Activated CD4-positive, alpha-beta memory T cell treated with anti-CD3 and anti-CD28 coated beads, Interleukin-2, amount 10 ng/mL, durations not matched to agents 7 days and 5 days (primary cell): ENCODE data around the gene SEMA3G. TPM values are rescaled to one million over a fixed set of nuclear protein-coding genes. Genes with fewer than 3 reads are reported as not detected.

Experiments
- CTCF ChIA-PET: fragments of 350-600 bp; sonication (Branson Sonifier 250); formaldehyde crosslinking; loops from one replicate; lab custom pipeline; 2021; ENCODE audit warnings: antibody characterized with exemption, inconsistent platforms; lab: Charles Lee
- POLR2A ChIA-PET: fragments of 350-600 bp; sonication (Branson Sonifier 250); formaldehyde crosslinking; loops from one replicate; lab custom pipeline; 2021; ENCODE audit warnings: antibody characterized with exemption; lab: Charles Lee
- DNase-seq: peaks from one replicate; pipeline ENCODE4 v3.0.0-alpha.2; 2020
- H3K27ac Mint-ChIP-seq: one replicate; pipeline ENCODE4 v1.8.0; 2021; ENCODE audit warnings: mild to moderate bottlenecking, mixed read lengths
- H3K27me3 Mint-ChIP-seq: one replicate; pipeline ENCODE4 v1.8.0; 2021; ENCODE audit warnings: mixed read lengths
- H3K36me3 Mint-ChIP-seq: one replicate; pipeline ENCODE4 v1.8.0; 2021; ENCODE audit warnings: low read depth, mixed read lengths
- H3K4me1 Mint-ChIP-seq: one replicate; pipeline ENCODE4 v1.8.0; 2021; ENCODE audit warnings: mixed read lengths
- H3K4me3 Mint-ChIP-seq: one replicate; pipeline ENCODE4 v1.8.0; 2021; ENCODE audit warnings: mild to moderate bottlenecking, mixed read lengths
- H3K9me3 Mint-ChIP-seq: one replicate; pipeline ENCODE4 v1.8.0; 2021; ENCODE audit warnings: mixed read lengths
- total RNA-seq, 2 experiments: library from RNA; stranded (reverse); gene quantifications; one replicate each; pipeline ENCODE4 v1.2.3, GENCODE V29; 2021

Gene SEMA3G
- total RNA-seq, 2 experiments from 2014 or later = 0.18 to 0.20 TPM

GRCh38 chr3:52399593-52399992 is 45.3 kb downstream of the SEMA3G start:
- H3K4me3 Mint-ChIP-seq = no peak overlapping the region
- ChIA-PET CTCF (no interaction called here), POLR2A (no interaction called here)
- H3K4me1 Mint-ChIP-seq = no peaks in the 10 kb centered on the region
- H3K9me3 Mint-ChIP-seq = no peaks in the 10 kb centered on the region
- DNase-seq = no peak
- H3K27ac Mint-ChIP-seq = no peak overlapping the region
- H3K36me3 Mint-ChIP-seq = peaks cover 32% of the 10 kb centered on the region
- H3K27me3 Mint-ChIP-seq = no peaks in the 10 kb centered on the region

- Mint-ChIP-seq H3K27ac (no peak overlapping the region), H3K9me3 (no peaks in the 10 kb centered on the region), H3K4me3 (no peak overlapping the region), H3K4me1 (no peaks in the 10 kb centered on the region), H3K36me3 (peaks cover 28% of the 10 kb centered on the region), H3K27me3 (no peaks in the 10 kb centered on the region)
- ChIA-PET POLR2A (interaction anchor here (0.9 to 4.6 kb wide), 2 partner anchors 7 to 49 kb away, joined by 3 to 13 read pairs; no protein-coding TSS in a partner anchor), CTCF (interaction anchor here (0.9 to 1.1 kb wide), 2 partner anchors 11 to 13 kb away, joined by 3 to 4 read pairs; no protein-coding TSS in a partner anchor)
- no peak for DNase-seq
Measured at GRCh38 chr3:52399131-52399530, 45.8 kb downstream of the SEMA3G start.

- H3K27me3 Mint-ChIP-seq = no peaks in the 10 kb centered on the region
- no peaks in the 10 kb centered on the region for H3K9me3 Mint-ChIP-seq
- ChIA-PET CTCF (interaction anchor here (0.9 to 1.1 kb wide), 2 partner anchors 11 to 14 kb away, joined by 3 to 4 read pairs; no protein-coding TSS in a partner anchor), POLR2A (interaction anchor here (0.9 to 4.6 kb wide), 2 partner anchors 7 to 50 kb away, joined by 3 to 13 read pairs; no protein-coding TSS in a partner anchor)
- H3K36me3 Mint-ChIP-seq = peaks cover 24% of the 10 kb centered on the region
- no peak overlapping the region for H3K27ac Mint-ChIP-seq
- no peaks in the 10 kb centered on the region for H3K4me1 Mint-ChIP-seq
- no peak for DNase-seq
- no peak overlapping the region for H3K4me3 Mint-ChIP-seq
Measured at GRCh38 chr3:52398670-52399081, 46.2 kb downstream of the SEMA3G start.

DNA sequence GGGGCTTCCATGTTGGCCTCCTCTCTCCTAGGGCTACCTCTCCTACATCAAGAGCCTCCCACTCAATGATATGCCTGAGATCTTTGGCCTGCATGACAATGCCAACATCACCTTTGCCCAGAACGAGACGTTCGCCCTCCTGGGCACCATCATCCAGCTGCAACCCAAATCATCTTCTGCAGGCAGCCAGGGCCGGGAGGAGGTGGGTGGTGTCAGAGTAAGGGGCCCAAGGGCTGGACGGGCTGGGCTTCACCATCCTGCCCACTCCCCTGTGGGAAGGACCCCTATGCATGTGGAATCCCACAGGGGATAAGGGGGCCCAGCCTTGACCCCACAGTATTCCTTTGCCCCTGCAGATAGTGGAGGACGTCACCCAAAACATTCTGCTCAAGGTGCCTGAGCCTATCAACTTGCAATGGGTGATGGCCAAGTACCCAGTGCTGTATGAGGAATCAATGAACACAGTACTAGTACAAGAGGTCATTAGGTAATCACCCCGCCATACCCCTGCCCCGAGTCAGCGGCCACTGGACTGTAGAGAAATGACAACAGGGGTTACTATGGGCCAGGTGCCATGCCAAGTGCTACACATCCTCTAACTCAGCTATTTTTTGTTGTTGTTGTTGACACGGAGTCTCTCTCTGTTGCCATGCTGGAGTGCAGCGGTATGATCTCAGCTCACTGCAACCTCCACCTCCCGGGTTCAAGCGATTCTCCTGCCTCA is 47.1 kb downstream of the SEMA3G start:
- peaks cover 22% of the 10 kb centered on the region for H3K36me3 Mint-ChIP-seq
- no peak for DNase-seq
- H3K9me3 Mint-ChIP-seq = no peaks in the 10 kb centered on the region
- H3K4me1 Mint-ChIP-seq = no peaks in the 10 kb centered on the region
- H3K27me3 Mint-ChIP-seq = no peaks in the 10 kb centered on the region
- no peak overlapping the region for H3K27ac Mint-ChIP-seq
- POLR2A ChIA-PET = interaction anchor here (0.9 to 4.6 kb wide), 3 partner anchors 8 to 50 kb away, joined by 3 to 13 read pairs (median 3); no protein-coding TSS in a partner anchor
- H3K4me3 Mint-ChIP-seq = no peak overlapping the region
- CTCF ChIA-PET = interaction anchor here (0.9 to 1.1 kb wide), 2 partner anchors 10 to 15 kb away, joined by 3 to 4 read pairs; no protein-coding TSS in a partner anchor

GRCh38 chr3:52396907-52397591 is 47.9 kb downstream of the SEMA3G start:
- ChIA-PET CTCF (no interaction called here), POLR2A (interaction anchor here (1.5 to 4.6 kb wide), 2 partner anchors 9 to 11 kb away, joined by 3 to 13 read pairs; no protein-coding TSS in a partner anchor)
- Mint-ChIP-seq H3K27ac (no peak overlapping the region), H3K4me3 (no peak overlapping the region), H3K9me3 (no peaks in the 10 kb centered on the region), H3K36me3 (peaks cover 16% of the 10 kb centered on the region), H3K27me3 (no peaks in the 10 kb centered on the region), H3K4me1 (no peaks in the 10 kb centered on the region)
- no peak for DNase-seq

DNA sequence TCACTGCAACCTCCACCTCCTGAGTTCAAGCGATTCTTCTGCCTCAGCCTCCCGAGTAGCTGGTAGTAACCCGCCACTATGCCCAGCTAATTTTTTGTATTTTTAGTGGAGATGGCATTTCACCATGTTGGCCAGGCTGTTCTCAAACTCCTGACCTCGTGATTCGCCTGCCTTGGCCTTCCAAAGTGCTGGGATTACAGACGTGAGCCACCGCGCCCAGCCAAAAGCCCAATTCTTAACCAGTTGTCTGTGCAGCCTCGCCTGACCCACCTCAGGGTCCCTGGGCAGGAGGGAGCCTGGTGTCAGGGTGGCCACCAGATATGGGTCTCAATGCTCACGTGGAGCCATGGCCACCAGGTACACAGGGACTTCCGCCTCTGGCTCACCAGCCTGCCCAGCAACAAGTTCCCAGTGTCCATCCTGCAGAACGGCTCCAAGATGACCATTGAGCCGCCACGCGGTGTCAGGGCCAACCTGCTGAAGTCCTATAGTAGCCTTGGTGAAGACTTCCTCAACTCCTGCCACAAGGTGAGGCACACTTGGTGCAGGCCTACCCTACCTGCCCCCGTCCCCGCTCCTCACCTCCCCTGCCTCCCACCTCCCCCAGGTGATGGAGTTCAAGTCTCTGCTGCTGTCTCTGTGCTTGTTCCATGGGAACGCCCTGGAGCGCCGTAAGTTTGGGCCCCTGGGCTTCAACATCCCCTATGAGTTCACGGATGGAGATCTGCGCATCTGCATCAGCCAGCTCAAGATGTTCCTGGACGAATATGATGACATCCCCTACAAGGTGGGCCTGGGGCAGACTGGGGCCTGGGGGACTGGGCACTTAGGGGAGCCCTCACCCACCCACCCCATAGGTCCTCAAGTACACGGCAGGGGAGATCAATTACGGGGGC is 48.6 kb downstream of the SEMA3G start:
- POLR2A ChIA-PET = interaction anchor here (1.1 to 4.6 kb wide), 3 partner anchors 8 to 12 kb away, joined by 3 to 13 read pairs (median 3); no protein-coding TSS in a partner anchor
- Mint-ChIP-seq H3K27me3 (no peaks in the 10 kb centered on the region), H3K27ac (no peak overlapping the region), H3K4me1 (no peaks in the 10 kb centered on the region), H3K9me3 (no peaks in the 10 kb centered on the region), H3K36me3 (peaks cover 18% of the 10 kb centered on the region), H3K4me3 (no peak overlapping the region)
- CTCF ChIA-PET = interaction anchor here (1.3 kb wide), 1 partner anchor 176 kb away, joined by 3 read pairs; no protein-coding TSS in a partner anchor
- DNase-seq = no peak

GRCh38 chr3:52395503-52395865 is 49.4 kb downstream of the SEMA3G start:
- ChIA-PET POLR2A (interaction anchor here (1.1 to 4.6 kb wide), 2 partner anchors 8 to 10 kb away, joined by 3 to 13 read pairs; no protein-coding TSS in a partner anchor), CTCF (interaction anchor here (1.3 kb wide), 1 partner anchor 175 kb away, joined by 3 read pairs; no protein-coding TSS in a partner anchor)
- H3K4me3 Mint-ChIP-seq = no peak overlapping the region
- no peaks in the 10 kb centered on the region for H3K4me1 Mint-ChIP-seq
- peaks cover 12% of the 10 kb centered on the region for H3K36me3 Mint-ChIP-seq
- no peaks in the 10 kb centered on the region for H3K27me3 Mint-ChIP-seq
- DNase-seq = no peak
- no peak overlapping the region for H3K27ac Mint-ChIP-seq
- no peaks in the 10 kb centered on the region for H3K9me3 Mint-ChIP-seq

DNA sequence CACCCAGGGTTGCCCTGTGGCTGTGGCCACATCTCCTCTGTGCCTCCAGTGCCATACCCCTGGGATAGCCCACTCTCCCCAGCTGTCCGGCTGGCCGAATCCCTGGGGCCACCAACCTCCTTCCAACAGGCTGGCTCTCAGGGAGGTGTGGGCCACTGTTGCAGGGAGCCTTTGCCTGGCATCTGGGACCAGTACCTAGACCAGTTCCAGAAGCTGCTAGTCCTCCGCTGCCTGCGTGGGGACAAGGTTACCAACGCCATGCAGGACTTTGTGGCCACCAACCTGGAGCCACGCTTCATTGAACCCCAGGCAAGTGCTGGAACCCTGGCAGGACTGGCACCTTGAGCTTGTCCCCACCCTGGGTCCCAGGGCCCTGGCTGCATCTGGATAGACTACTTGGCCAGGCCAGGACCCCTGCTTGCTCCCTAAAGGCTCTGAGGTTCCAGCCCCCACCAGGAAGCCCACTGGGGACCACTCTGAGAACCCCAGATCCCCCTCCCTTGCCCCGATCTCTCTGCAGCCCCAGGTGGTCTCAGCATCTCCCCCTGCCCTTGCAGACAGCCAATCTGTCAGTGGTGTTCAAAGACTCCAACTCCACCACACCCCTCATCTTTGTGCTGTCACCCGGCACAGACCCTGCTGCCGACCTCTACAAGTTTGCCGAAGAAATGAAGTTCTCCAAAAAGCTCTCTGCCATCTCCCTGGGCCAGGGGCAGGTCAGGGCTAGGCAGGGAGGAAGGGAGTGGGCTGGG is 50.0 kb downstream of the SEMA3G start:
- H3K9me3 Mint-ChIP-seq = no peaks in the 10 kb centered on the region
- ChIA-PET CTCF (interaction anchor here (1.3 kb wide), 1 partner anchor 174 kb away, joined by 3 read pairs; no protein-coding TSS in a partner anchor), POLR2A (interaction anchor here (1.1 to 4.6 kb wide), 2 partner anchors 9 to 11 kb away, joined by 3 to 13 read pairs; no protein-coding TSS in a partner anchor)
- no peak for DNase-seq
- no peaks in the 10 kb centered on the region for H3K27me3 Mint-ChIP-seq
- H3K4me3 Mint-ChIP-seq = no peak overlapping the region
- peaks cover 12% of the 10 kb centered on the region for H3K36me3 Mint-ChIP-seq
- no peak overlapping the region for H3K27ac Mint-ChIP-seq
- H3K4me1 Mint-ChIP-seq = no peaks in the 10 kb centered on the region

GRCh38 chr3:52393959-52394670 is 50.8 kb downstream of the SEMA3G start:
- CTCF ChIA-PET = no interaction called here
- H3K27ac Mint-ChIP-seq = no peak overlapping the region
- H3K27me3 Mint-ChIP-seq = no peaks in the 10 kb centered on the region
- DNase-seq = no peak
- no peaks in the 10 kb centered on the region for H3K9me3 Mint-ChIP-seq
- no peaks in the 10 kb centered on the region for H3K4me1 Mint-ChIP-seq
- POLR2A ChIA-PET = interaction anchor here (4.6 kb wide), 1 partner anchor 12 kb away, joined by 13 read pairs; no protein-coding TSS in a partner anchor
- H3K36me3 Mint-ChIP-seq = peaks cover 12% of the 10 kb centered on the region
- no peak overlapping the region for H3K4me3 Mint-ChIP-seq

DNA sequence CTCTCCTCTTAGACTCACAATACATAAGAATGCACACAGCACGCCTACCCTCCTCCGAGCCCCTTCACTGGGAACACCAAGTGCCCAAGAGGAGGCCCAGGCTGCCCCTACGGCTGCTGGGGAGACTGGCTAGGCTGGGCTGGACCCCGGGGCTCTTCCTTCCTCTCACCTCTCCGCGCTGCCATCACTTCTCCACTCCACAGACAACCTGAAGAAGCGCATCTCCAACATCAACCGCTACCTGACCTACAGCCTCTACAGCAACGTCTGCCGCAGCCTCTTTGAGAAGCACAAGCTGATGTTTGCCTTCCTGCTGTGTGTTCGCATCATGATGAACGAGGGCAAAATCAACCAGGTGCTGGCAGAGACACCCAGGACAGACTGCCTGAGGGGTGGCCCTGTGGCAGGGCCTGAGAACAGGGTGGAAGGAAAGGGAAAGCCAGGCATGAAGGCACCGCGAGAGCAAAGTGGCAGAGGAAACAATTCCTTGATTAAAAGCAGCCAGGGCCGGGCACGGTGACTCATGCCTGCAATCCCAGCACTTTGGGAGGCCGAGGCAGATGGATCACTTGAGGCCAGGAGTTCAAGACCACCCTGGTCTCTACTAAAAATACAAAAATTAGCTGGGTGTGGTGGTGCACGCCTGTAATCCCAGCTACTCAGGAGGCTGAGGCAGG is 51.6 kb downstream of the SEMA3G start:
- Mint-ChIP-seq H3K9me3 (no peaks in the 10 kb centered on the region), H3K36me3 (peaks cover 12% of the 10 kb centered on the region), H3K4me3 (no peak overlapping the region), H3K27ac (no peak overlapping the region), H3K4me1 (no peaks in the 10 kb centered on the region), H3K27me3 (no peaks in the 10 kb centered on the region)
- ChIA-PET CTCF (no interaction called here), POLR2A (no interaction called here)
- DNase-seq = no peak
